ENCODE results near the gene TEX13D. TPM values are rescaled to one million over a fixed set of nuclear protein-coding genes. Genes with fewer than 3 reads are reported as not detected.

The TEX13D gene
- total RNA-seq, 2 donors from 2014 or later = 1.9 TPM; not detected in 1

- H3K27me3 ChIP-seq (replicated peaks; ENCODE audit: insufficient read depth) = no peaks in the 10 kb centered on the region
- no peak overlapping the region for H3K4me3 ChIP-seq
- H3K36me3 ChIP-seq = no peaks in the 10 kb centered on the region
- no peaks in the 10 kb centered on the region for H3K9me3 ChIP-seq
- H3K27ac ChIP-seq = no peak overlapping the region
- 34% methylated on average over 5 of the region's 5 CpGs for WGBS
- TF ChIP-seq CTCF (IDR thresholded peaks at IDR 0.05) = no peak
- TF ChIP-seq POLR2A (IDR thresholded peaks at IDR 0.05) = no peak
- TF ChIP-seq POLR2AphosphoS5 (IDR thresholded peaks at IDR 0.05) = no peak
- intact Hi-C loops (cut with DNase I) = no loop called here
- no peak for DNase-seq (ENCODE audit: low spot score)
- H3K4me1 ChIP-seq (replicated peaks) = no peaks in the 10 kb centered on the region
These were observed 14.8 kb downstream of the TEX13D start for GRCh38 chrX:124347242-124347641.

GRCh38 chrX:124348182-124348581 lies 15.7 kb downstream of the TEX13D start:
- Histone ChIP-seq H3K4me3 (no peak overlapping the region), H3K36me3 (no peaks in the 10 kb centered on the region), H3K27ac (no peak overlapping the region), H3K27me3 (replicated peaks; ENCODE audit: insufficient read depth) (no peaks in the 10 kb centered on the region), H3K9me3 (no peaks in the 10 kb centered on the region), H3K4me1 (replicated peaks) (no peaks in the 10 kb centered on the region)
- no peak for DNase-seq (ENCODE audit: low spot score)
- intact Hi-C loops (cut with DNase I) = no loop called here
- TF ChIP-seq POLR2AphosphoS5 (IDR thresholded peaks at IDR 0.05) (no peak), POLR2A (IDR thresholded peaks at IDR 0.05) (no peak), CTCF (IDR thresholded peaks at IDR 0.05) (no peak)
- WGBS = 50% methylated on average over 5 of the region's 5 CpGs

- Histone ChIP-seq H3K4me3 (no peak overlapping the region), H3K27ac (no peak overlapping the region), H3K4me1 (replicated peaks) (no peaks in the 10 kb centered on the region), H3K9me3 (no peaks in the 10 kb centered on the region), H3K36me3 (no peaks in the 10 kb centered on the region), H3K27me3 (replicated peaks; ENCODE audit: insufficient read depth) (no peaks in the 10 kb centered on the region)
- no peak for TF ChIP-seq CTCF (IDR thresholded peaks at IDR 0.05)
- intact Hi-C loops (cut with DNase I) = no loop called here
- WGBS = 95% methylated on average over 6 of the region's 6 CpGs
- DNase-seq (ENCODE audit: low spot score) = no peak
These were observed 16.5 kb downstream of the TEX13D start for GRCh38 chrX:124348885-124349453.

GRCh38 chrX:124354648-124355047 lies 22.2 kb downstream of the TEX13D start:
- 69% methylated on average over 2 of the region's 2 CpGs for WGBS
- Histone ChIP-seq H3K9me3 (no peaks in the 10 kb centered on the region), H3K27ac (no peak overlapping the region), H3K36me3 (no peaks in the 10 kb centered on the region), H3K4me1 (replicated peaks) (no peaks in the 10 kb centered on the region), H3K4me3 (no peak overlapping the region), H3K27me3 (replicated peaks; ENCODE audit: insufficient read depth) (no peaks in the 10 kb centered on the region)
- TF ChIP-seq CTCF (IDR thresholded peaks at IDR 0.05) = no peak
- no peak for TF ChIP-seq POLR2AphosphoS5 (IDR thresholded peaks at IDR 0.05)
- TF ChIP-seq POLR2A (IDR thresholded peaks at IDR 0.05) = no peak
- DNase-seq (ENCODE audit: low spot score) = no peak
- intact Hi-C loops (cut with DNase I) = no loop called here

GRCh38 chrX:124358800-124359383 lies 26.4 kb downstream of the TEX13D start:
- Histone ChIP-seq H3K9me3 (no peaks in the 10 kb centered on the region), H3K27me3 (replicated peaks; ENCODE audit: insufficient read depth) (no peaks in the 10 kb centered on the region), H3K36me3 (no peaks in the 10 kb centered on the region), H3K4me1 (replicated peaks) (no peaks in the 10 kb centered on the region), H3K27ac (no peak overlapping the region), H3K4me3 (no peak overlapping the region)
- DNase-seq (ENCODE audit: low spot score) = no peak
- TF ChIP-seq POLR2AphosphoS5 (IDR thresholded peaks at IDR 0.05) (no peak), POLR2A (IDR thresholded peaks at IDR 0.05) (no peak), CTCF (IDR thresholded peaks at IDR 0.05) (no peak)
- 74% methylated on average over 3 of the region's 3 CpGs for WGBS
- intact Hi-C loops (cut with DNase I) = no loop called here

Measured in prostate gland (tissue), 2 donors.